ENCODE data around the gene REG4.

REG4 gene

GRCh38 chr1:119795261-119796200, 15.7 kb downstream of the REG4 start:
- Histone ChIP-seq H3K4me1 (no peaks in the 10 kb centered on the region), H3K9me3 (no peaks in the 10 kb centered on the region), H3K27me3 (0 out of 2 replicates have a peak, but pooled peaks cover 5% of the 10 kb centered on the region), H3K4me3 (ENCODE audit: low read depth, low read length) (no peak overlapping the region), H3K36me3 (no peaks in the 10 kb centered on the region)
- no peak for DNase-seq
- TF ChIP-seq, protein P1, sequence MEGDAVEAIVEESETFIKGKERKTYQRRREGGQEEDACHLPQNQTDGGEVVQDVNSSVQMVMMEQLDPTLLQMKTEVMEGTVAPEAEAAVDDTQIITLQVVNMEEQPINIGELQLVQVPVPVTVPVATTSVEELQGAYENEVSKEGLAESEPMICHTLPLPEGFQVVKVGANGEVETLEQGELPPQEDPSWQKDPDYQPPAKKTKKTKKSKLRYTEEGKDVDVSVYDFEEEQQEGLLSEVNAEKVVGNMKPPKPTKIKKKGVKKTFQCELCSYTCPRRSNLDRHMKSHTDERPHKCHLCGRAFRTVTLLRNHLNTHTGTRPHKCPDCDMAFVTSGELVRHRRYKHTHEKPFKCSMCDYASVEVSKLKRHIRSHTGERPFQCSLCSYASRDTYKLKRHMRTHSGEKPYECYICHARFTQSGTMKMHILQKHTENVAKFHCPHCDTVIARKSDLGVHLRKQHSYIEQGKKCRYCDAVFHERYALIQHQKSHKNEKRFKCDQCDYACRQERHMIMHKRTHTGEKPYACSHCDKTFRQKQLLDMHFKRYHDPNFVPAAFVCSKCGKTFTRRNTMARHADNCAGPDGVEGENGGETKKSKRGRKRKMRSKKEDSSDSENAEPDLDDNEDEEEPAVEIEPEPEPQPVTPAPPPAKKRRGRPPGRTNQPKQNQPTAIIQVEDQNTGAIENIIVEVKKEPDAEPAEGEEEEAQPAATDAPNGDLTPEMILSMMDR (IDR thresholded peaks at IDR 0.05; ENCODE audit: low read depth, low read length) = no peak

- no peak for DNase-seq
- H3K4me1 ChIP-seq = no peaks in the 10 kb centered on the region
- H3K9me3 ChIP-seq = no peaks in the 10 kb centered on the region
- TF ChIP-seq, protein P1 (IDR thresholded peaks at IDR 0.05; ENCODE audit: low read depth, low read length) = no peak
- no peaks in the 10 kb centered on the region for H3K36me3 ChIP-seq
- H3K27me3 ChIP-seq = 0 out of 2 replicates have a peak, but pooled peaks cover 5% of the 10 kb centered on the region
- no peak overlapping the region for H3K4me3 ChIP-seq (ENCODE audit: low read depth, low read length)
Measured at GRCh38 chr1:119794876-119795240, 16.4 kb downstream of the REG4 start.

DNA sequence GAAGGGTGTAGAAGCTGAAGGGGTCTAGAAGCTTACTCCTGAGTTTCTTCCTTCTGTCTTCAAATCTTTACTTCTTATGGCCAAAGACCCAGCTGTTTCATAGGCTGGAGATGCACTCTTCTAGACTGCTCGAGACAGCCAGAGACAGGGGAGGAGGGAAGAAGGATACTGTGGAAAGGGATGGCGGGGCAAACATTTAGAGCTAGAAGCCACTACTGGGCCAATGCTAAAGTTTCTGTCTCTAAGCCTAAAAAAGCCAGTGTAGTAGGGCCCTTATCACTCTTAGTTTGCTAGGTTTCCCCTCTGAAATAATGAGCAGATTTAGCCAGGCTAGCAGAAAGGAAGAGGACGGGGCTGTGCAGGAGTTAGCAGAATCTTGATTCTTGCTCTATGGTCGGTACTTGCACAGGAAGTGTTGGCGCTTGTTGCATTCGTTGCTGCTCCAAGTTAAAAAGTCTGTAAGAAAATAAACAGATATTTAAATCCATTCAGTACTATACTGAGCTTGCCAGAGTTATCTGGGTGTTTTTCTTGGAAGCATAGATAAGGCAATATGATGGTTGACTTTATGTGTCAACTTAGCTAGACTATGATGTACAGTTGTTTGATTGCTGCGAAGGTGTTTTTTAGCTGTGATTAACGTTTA, 16.9 kb downstream of the REG4 start:
- H3K4me1 ChIP-seq = no peaks in the 10 kb centered on the region
- H3K27me3 ChIP-seq = 0 out of 2 replicates have a peak, but pooled peaks cover 5% of the 10 kb centered on the region
- H3K36me3 ChIP-seq = no peaks in the 10 kb centered on the region
- TF ChIP-seq, protein P1 (IDR thresholded peaks at IDR 0.05; ENCODE audit: low read depth, low read length) = no peak
- no peaks in the 10 kb centered on the region for H3K9me3 ChIP-seq
- no peak for DNase-seq
- no peak overlapping the region for H3K4me3 ChIP-seq (ENCODE audit: low read depth, low read length)

DNA sequence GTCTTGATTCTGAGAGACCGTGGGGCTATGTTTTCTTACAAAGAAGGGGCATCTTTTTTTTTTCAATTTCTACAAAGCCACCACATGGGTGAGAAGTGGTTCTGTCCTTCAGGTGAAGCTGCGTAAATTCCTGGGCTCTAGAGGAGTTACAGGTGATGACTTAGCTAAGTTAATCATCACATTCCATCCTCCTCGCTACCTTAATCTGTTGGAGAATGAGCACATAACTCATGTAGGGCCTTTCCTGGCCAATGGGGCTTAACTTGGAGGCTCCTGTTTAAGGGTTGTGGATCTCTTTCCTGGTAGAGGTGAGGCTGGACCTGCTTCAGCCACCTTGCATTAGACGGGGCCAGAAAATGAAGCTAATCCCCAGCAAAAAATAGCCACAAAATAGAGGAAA, 19.9 kb downstream of the REG4 start:
- no peaks in the 10 kb centered on the region for H3K36me3 ChIP-seq
- no peak for DNase-seq
- no peak overlapping the region for H3K4me3 ChIP-seq (ENCODE audit: low read depth, low read length)
- TF ChIP-seq, protein P1 (IDR thresholded peaks at IDR 0.05; ENCODE audit: low read depth, low read length) = no peak
- no peaks in the 10 kb centered on the region for H3K9me3 ChIP-seq
- no peaks in the 10 kb centered on the region for H3K4me1 ChIP-seq
- H3K27me3 ChIP-seq = 0 out of 2 replicates have a peak, but pooled peaks cover 7% of the 10 kb centered on the region

- Histone ChIP-seq H3K9me3 (no peaks in the 10 kb centered on the region), H3K4me1 (no peaks in the 10 kb centered on the region), H3K27me3 (0 out of 2 replicates have a peak, but pooled peaks cover 7% of the 10 kb centered on the region), H3K4me3 (ENCODE audit: low read depth, low read length) (no peak overlapping the region), H3K36me3 (no peaks in the 10 kb centered on the region)
- TF ChIP-seq, protein P1 (IDR thresholded peaks at IDR 0.05; ENCODE audit: low read depth, low read length) = no peak
- DNase-seq = no peak
Measured at GRCh38 chr1:119790451-119791198, 20.6 kb downstream of the REG4 start.
